ENCODE measurements around the gene XRCC2.

Gene XRCC2

DNA sequence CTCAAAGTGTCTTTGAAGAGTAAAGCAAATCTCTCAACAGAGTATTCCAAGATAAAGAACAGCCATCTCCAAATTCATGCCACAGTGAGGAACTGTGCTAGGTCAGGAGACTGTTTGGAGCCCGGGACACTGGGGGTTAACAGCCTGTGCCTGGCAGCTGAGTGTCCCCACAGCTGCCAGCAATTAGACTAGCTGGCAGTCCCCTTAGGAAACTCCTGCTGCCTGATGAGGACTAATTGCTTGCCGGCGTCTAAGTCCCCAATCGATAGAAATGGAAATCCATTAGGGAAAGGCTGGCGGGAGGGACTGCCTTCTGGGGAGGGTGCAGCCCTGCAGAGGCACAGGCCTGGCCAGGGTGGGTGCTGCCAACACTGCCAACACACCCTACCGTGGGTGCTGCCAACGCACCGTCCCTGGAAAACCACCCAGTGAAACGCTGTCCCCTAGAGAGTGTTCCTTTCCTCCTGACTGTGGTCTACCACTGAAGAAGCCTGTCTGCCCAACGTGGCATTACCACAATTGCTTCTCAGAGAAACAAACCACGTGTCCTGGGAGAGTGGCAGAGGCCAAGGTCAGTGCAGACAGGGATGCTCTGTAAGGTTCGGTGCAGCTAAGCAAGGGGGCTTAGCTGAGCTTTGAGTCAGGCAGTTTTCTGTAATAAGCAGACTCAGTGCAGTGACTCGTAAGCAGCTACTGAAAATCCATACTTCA lies 60.8 kb downstream of the XRCC2 start:
- H3K4me3 Mint-ChIP-seq = no peak overlapping the region
- no peaks in the 10 kb centered on the region for H3K9me3 Mint-ChIP-seq
- H3K27ac Mint-ChIP-seq = no peak overlapping the region
- DNase-seq (no peak), ATAC-seq (no peak)
- peaks cover 2% of the 10 kb centered on the region for H3K27me3 Mint-ChIP-seq
- H3K36me3 Mint-ChIP-seq (ENCODE audit: low read depth) = no peaks in the 10 kb centered on the region
- H3K4me1 Mint-ChIP-seq = no peaks in the 10 kb centered on the region

DNA sequence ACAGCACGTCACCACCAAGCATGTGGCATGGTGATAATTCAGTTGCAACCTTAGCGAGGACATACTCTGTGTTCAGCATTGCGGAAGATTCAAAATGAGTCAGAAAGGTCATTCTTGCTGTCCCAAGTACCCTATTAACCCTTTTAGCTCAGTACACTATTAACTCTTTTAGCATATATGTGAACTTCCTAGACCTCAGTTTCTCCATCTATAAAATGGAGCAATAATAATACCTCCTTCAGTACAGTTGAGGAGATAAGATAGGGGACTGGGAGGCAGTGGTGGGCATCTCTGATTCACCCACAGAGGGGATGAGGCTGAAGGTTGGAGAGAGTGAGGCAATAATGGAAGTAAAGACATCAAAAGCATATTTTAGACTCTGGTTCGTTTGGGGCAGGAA lies 67.3 kb downstream of the XRCC2 start:
- Mint-ChIP-seq H3K4me3 (no peak overlapping the region), H3K36me3 (ENCODE audit: low read depth) (no peaks in the 10 kb centered on the region), H3K9me3 (no peaks in the 10 kb centered on the region), H3K4me1 (no peaks in the 10 kb centered on the region), H3K27ac (no peak overlapping the region), H3K27me3 (no peaks in the 10 kb centered on the region)
- DNase-seq (no peak), ATAC-seq (no peak)

- Mint-ChIP-seq H3K4me3 (no peak overlapping the region), H3K36me3 (ENCODE audit: low read depth) (no peaks in the 10 kb centered on the region), H3K9me3 (no peaks in the 10 kb centered on the region), H3K27ac (no peak overlapping the region), H3K27me3 (no peaks in the 10 kb centered on the region), H3K4me1 (no peaks in the 10 kb centered on the region)
- ATAC-seq (no peak), DNase-seq (no peak)
Measured at GRCh38 chr7:152608208-152608607, 67.7 kb downstream of the XRCC2 start.

- H3K4me1 Mint-ChIP-seq = no peaks in the 10 kb centered on the region
Measured at GRCh38 chr7:152607007-152607406, 68.9 kb downstream of the XRCC2 start.

DNA sequence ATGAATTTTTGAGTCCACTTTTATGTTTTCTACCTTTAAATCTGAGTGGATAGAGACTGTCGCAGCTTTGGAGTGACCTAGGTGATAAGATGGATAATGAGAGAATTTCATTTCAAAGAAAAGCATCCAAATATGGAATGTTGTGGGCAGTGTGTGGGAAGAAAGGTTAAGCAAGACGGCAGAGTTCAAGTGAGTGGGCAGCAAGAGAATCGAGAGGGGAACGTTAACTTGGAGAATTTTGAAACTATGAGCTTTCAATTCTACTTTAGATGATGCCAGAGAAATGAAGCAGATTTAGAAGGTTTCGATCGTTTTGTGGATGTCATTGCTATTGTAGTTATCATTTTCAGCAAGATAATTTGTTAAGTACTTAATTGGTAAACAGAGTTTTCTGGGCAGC lies 73.0 kb downstream of the XRCC2 start:
- ATAC-seq = no peak
- H3K9me3 Mint-ChIP-seq = no peaks in the 10 kb centered on the region
- H3K4me1 Mint-ChIP-seq = no peaks in the 10 kb centered on the region
- no peaks in the 10 kb centered on the region for H3K27me3 Mint-ChIP-seq
- no peaks in the 10 kb centered on the region for H3K36me3 Mint-ChIP-seq (ENCODE audit: low read depth)
- H3K27ac Mint-ChIP-seq = no peak overlapping the region
- no peak overlapping the region for H3K4me3 Mint-ChIP-seq
- no peak for DNase-seq

More at GRCh38 chr7:152607007-152607406, 68.9 kb downstream of the XRCC2 start:
- no peak overlapping the region for H3K27ac Mint-ChIP-seq
- DNase-seq (no peak), ATAC-seq (no peak)
- no peak overlapping the region for H3K4me3 Mint-ChIP-seq
- H3K9me3 Mint-ChIP-seq = no peaks in the 10 kb centered on the region
- H3K36me3 Mint-ChIP-seq (ENCODE audit: low read depth) = no peaks in the 10 kb centered on the region
- no peaks in the 10 kb centered on the region for H3K27me3 Mint-ChIP-seq

GRCh38 chr7:152601305-152601798 lies 74.6 kb downstream of the XRCC2 start:
- H3K9me3 Mint-ChIP-seq = no peaks in the 10 kb centered on the region
- DNase-seq (no peak), ATAC-seq (no peak)
- no peak overlapping the region for H3K4me3 Mint-ChIP-seq
- H3K36me3 Mint-ChIP-seq (ENCODE audit: low read depth) = no peaks in the 10 kb centered on the region
- H3K27me3 Mint-ChIP-seq = no peaks in the 10 kb centered on the region
- H3K27ac Mint-ChIP-seq = no peak overlapping the region
- no peaks in the 10 kb centered on the region for H3K4me1 Mint-ChIP-seq

- Mint-ChIP-seq H3K4me1 (no peaks in the 10 kb centered on the region), H3K27ac (no peak overlapping the region), H3K27me3 (no peaks in the 10 kb centered on the region), H3K9me3 (no peaks in the 10 kb centered on the region), H3K36me3 (ENCODE audit: low read depth) (no peaks in the 10 kb centered on the region), H3K4me3 (no peak overlapping the region)
- DNase-seq (no peak), ATAC-seq (no peak)
Measured at GRCh38 chr7:152600266-152600665, 75.7 kb downstream of the XRCC2 start.

GRCh38 chr7:152597507-152597906 lies 78.4 kb downstream of the XRCC2 start:
- ATAC-seq (no peak), DNase-seq (no peak)
- Mint-ChIP-seq H3K4me1 (no peaks in the 10 kb centered on the region), H3K27me3 (no peaks in the 10 kb centered on the region), H3K27ac (no peak overlapping the region), H3K4me3 (no peak overlapping the region), H3K9me3 (no peaks in the 10 kb centered on the region), H3K36me3 (ENCODE audit: low read depth) (no peaks in the 10 kb centered on the region)

DNA sequence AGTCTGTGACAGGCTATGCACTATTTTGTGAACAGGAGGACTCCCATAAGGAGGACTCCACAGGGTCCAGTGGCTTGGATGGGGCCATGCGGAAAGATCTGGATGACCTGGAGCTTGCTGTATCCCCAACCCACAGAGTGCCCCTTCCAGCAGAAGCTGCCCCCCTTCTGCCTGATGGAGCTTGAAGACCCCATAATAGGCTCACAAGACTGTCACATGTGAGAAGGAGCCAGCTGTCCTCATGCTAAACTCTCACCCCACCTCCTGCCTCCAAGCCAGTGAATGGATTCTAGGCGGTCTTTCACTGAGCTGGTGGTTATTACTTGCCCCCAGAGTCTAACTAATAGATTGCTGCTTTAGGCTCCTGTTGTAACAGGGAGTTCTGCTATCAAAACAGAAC lies 79.1 kb downstream of the XRCC2 start:
- H3K4me3 Mint-ChIP-seq = no peak overlapping the region
- H3K27me3 Mint-ChIP-seq = no peaks in the 10 kb centered on the region
- no peak for ATAC-seq
- no peak for DNase-seq
- no peaks in the 10 kb centered on the region for H3K4me1 Mint-ChIP-seq
- no peaks in the 10 kb centered on the region for H3K9me3 Mint-ChIP-seq
- H3K36me3 Mint-ChIP-seq (ENCODE audit: low read depth) = no peaks in the 10 kb centered on the region
- H3K27ac Mint-ChIP-seq = no peak overlapping the region

All from activated naive CD8-positive, alpha-beta T cell treated with anti-CD3 and anti-CD28 coated beads, Interleukin-2, amount 50 U/mL, for 24 hours (primary cell).